Activated naive CD8-positive, alpha-beta T cell (primary cell): ENCODE data around the gene SPTBN1.

ENCODE experiments used
- H3K27ac Mint-ChIP-seq: one replicate; pipeline ENCODE4 v1.8.0; 2021; ENCODE audit warnings: mixed read lengths
- H3K27me3 Mint-ChIP-seq: one replicate; pipeline ENCODE4 v1.8.0; 2021; ENCODE audit warnings: mixed read lengths
- H3K36me3 Mint-ChIP-seq: one replicate; pipeline ENCODE4 v1.8.0; 2021; ENCODE audit warnings: mixed read lengths
- H3K4me1 Mint-ChIP-seq: one replicate; pipeline ENCODE4 v1.8.0; 2021; ENCODE audit warnings: low read depth, mixed read lengths
- H3K4me3 Mint-ChIP-seq: one replicate; pipeline ENCODE4 v1.8.0; 2021; ENCODE audit warnings: mild to moderate bottlenecking, mixed read lengths
- H3K9me3 Mint-ChIP-seq: one replicate; pipeline ENCODE4 v1.8.0; 2021; ENCODE audit warnings: low read depth, mixed read lengths

The SPTBN1 gene

GRCh38 chr2:54566896-54567295 lies 110.8 kb downstream of the SPTBN1 start:
- H3K4me3 Mint-ChIP-seq, result peak overlapping the region; percentile 48
- H3K27ac Mint-ChIP-seq, result peak overlapping the region; percentile 89
- peaks cover 3% of the 10 kb centered on the region for H3K36me3 Mint-ChIP-seq
- H3K27me3 Mint-ChIP-seq, result no peaks in the 10 kb centered on the region
- peaks cover 87% of the 10 kb centered on the region for H3K4me1 Mint-ChIP-seq
- H3K9me3 Mint-ChIP-seq, result no peaks in the 10 kb centered on the region

- H3K27ac Mint-ChIP-seq, result peak overlapping the region; percentile 100
- no peaks in the 10 kb centered on the region for H3K27me3 Mint-ChIP-seq
- peaks cover 3% of the 10 kb centered on the region for H3K36me3 Mint-ChIP-seq
- H3K4me1 Mint-ChIP-seq, result peaks cover 89% of the 10 kb centered on the region
- H3K9me3 Mint-ChIP-seq, result no peaks in the 10 kb centered on the region
- peak overlapping the region; percentile 86 for H3K4me3 Mint-ChIP-seq
Measured at GRCh38 chr2:54568876-54569321, 112.8 kb downstream of the SPTBN1 start.

GRCh38 chr2:54569745-54570301 lies 113.7 kb downstream of the SPTBN1 start:
- Mint-ChIP-seq H3K27me3 (no peaks in the 10 kb centered on the region), H3K9me3 (no peaks in the 10 kb centered on the region), H3K4me3 (peak overlapping the region; percentile 86), H3K36me3 (peaks cover 3% of the 10 kb centered on the region), H3K4me1 (peaks cover 89% of the 10 kb centered on the region), H3K27ac (peak overlapping the region; percentile 100)

GRCh38 chr2:54570321-54570855 lies 114.3 kb downstream of the SPTBN1 start:
- Mint-ChIP-seq H3K36me3 (peaks cover 3% of the 10 kb centered on the region), H3K9me3 (no peaks in the 10 kb centered on the region), H3K4me1 (peaks cover 89% of the 10 kb centered on the region), H3K27ac (peak overlapping the region; percentile 100), H3K4me3 (peak overlapping the region; percentile 86), H3K27me3 (no peaks in the 10 kb centered on the region)

- no peaks in the 10 kb centered on the region for H3K9me3 Mint-ChIP-seq
- H3K4me3 Mint-ChIP-seq, result peak overlapping the region; percentile 77
- H3K4me1 Mint-ChIP-seq, result peaks cover 88% of the 10 kb centered on the region
- H3K36me3 Mint-ChIP-seq, result peaks cover 3% of the 10 kb centered on the region
- H3K27me3 Mint-ChIP-seq, result no peaks in the 10 kb centered on the region
- H3K27ac Mint-ChIP-seq, result peak overlapping the region; percentile 100
Measured at GRCh38 chr2:54570925-54571694, 115.0 kb downstream of the SPTBN1 start.

- Mint-ChIP-seq H3K27ac (peak overlapping the region; percentile 100), H3K9me3 (no peaks in the 10 kb centered on the region), H3K27me3 (no peaks in the 10 kb centered on the region), H3K4me1 (peaks cover 90% of the 10 kb centered on the region), H3K4me3 (peak overlapping the region; percentile 85), H3K36me3 (peaks cover 3% of the 10 kb centered on the region)
Measured at GRCh38 chr2:54572262-54572635, 116.1 kb downstream of the SPTBN1 start.

- Mint-ChIP-seq H3K9me3 (no peaks in the 10 kb centered on the region), H3K27ac (peak overlapping the region; percentile 100), H3K4me1 (peaks cover 93% of the 10 kb centered on the region), H3K36me3 (peaks cover 3% of the 10 kb centered on the region), H3K4me3 (peak overlapping the region; percentile 85), H3K27me3 (no peaks in the 10 kb centered on the region)
Measured at GRCh38 chr2:54572636-54573536, 116.8 kb downstream of the SPTBN1 start.

- H3K36me3 Mint-ChIP-seq, result peaks cover 3% of the 10 kb centered on the region
- H3K9me3 Mint-ChIP-seq, result no peaks in the 10 kb centered on the region
- peak overlapping the region; percentile 100 for H3K27ac Mint-ChIP-seq
- peak overlapping the region; percentile 85 for H3K4me3 Mint-ChIP-seq
- no peaks in the 10 kb centered on the region for H3K27me3 Mint-ChIP-seq
- H3K4me1 Mint-ChIP-seq, result peaks cover 94% of the 10 kb centered on the region
Measured at GRCh38 chr2:54573537-54573919, 117.4 kb downstream of the SPTBN1 start.

GRCh38 chr2:54574107-54574859 lies 118.2 kb downstream of the SPTBN1 start:
- Mint-ChIP-seq H3K27ac (peak overlapping the region; percentile 100), H3K4me3 (peak overlapping the region; percentile 85), H3K9me3 (no peaks in the 10 kb centered on the region), H3K4me1 (peaks cover 95% of the 10 kb centered on the region), H3K27me3 (no peaks in the 10 kb centered on the region), H3K36me3 (peaks cover 3% of the 10 kb centered on the region)

- Mint-ChIP-seq H3K27ac (peak overlapping the region; percentile 100), H3K4me3 (peak overlapping the region; percentile 85), H3K9me3 (no peaks in the 10 kb centered on the region), H3K36me3 (peaks cover 3% of the 10 kb centered on the region), H3K4me1 (peaks cover 95% of the 10 kb centered on the region), H3K27me3 (no peaks in the 10 kb centered on the region)
Measured at GRCh38 chr2:54574860-54575247, 118.7 kb downstream of the SPTBN1 start.

GRCh38 chr2:54575379-54575888 lies 119.3 kb downstream of the SPTBN1 start:
- Mint-ChIP-seq H3K36me3 (peaks cover 3% of the 10 kb centered on the region), H3K27me3 (no peaks in the 10 kb centered on the region), H3K27ac (peak overlapping the region; percentile 100), H3K4me1 (peaks cover 95% of the 10 kb centered on the region), H3K9me3 (no peaks in the 10 kb centered on the region), H3K4me3 (peak overlapping the region; percentile 85)

GRCh38 chr2:54577035-54577434 lies 120.9 kb downstream of the SPTBN1 start:
- no peaks in the 10 kb centered on the region for H3K27me3 Mint-ChIP-seq
- H3K4me3 Mint-ChIP-seq, result peak overlapping the region; percentile 49
- peak overlapping the region; percentile 89 for H3K27ac Mint-ChIP-seq

GRCh38 chr2:54577944-54578647 lies 122.0 kb downstream of the SPTBN1 start:
- Mint-ChIP-seq H3K4me3 (peak overlapping the region; percentile 33), H3K27ac (peak overlapping the region; percentile 94)

More at GRCh38 chr2:54577035-54577434, 120.9 kb downstream of the SPTBN1 start:
- Mint-ChIP-seq H3K36me3 (peaks cover 3% of the 10 kb centered on the region), H3K4me1 (peaks cover 93% of the 10 kb centered on the region), H3K9me3 (no peaks in the 10 kb centered on the region)

More at GRCh38 chr2:54577944-54578647, 122.0 kb downstream of the SPTBN1 start:
- Mint-ChIP-seq H3K27me3 (no peaks in the 10 kb centered on the region), H3K9me3 (no peaks in the 10 kb centered on the region), H3K36me3 (peaks cover 3% of the 10 kb centered on the region), H3K4me1 (peaks cover 93% of the 10 kb centered on the region)
